ENCODE results near the gene C14orf180. TPM values are rescaled to one million over a fixed set of nuclear protein-coding genes. Genes with fewer than 3 reads are reported as not detected.

The C14orf180 gene
- total and polyA plus RNA-seq, 10 of the 15 experiments (the other 5 are each of a cell fraction or from before 2014, with no cell fraction given): not detected

GRCh38 chr14:104563191-104563741 is 16.3 kb upstream of the C14orf180 start:
- TF ChIP-seq HDAC6 (IDR thresholded peaks at IDR 0.05; ENCODE audit: unreplicated experiment): no peak
- TF ChIP-seq RFX5 (IDR thresholded peaks at IDR 0.05; ENCODE audit: low read depth, low read length): no peak
- no peak for TF ChIP-seq MYC (IDR thresholded peaks at IDR 0.05; ENCODE audit: insufficient read depth, insufficient read length, insufficient replicate concordance, low read length, severe bottlenecking)
- TF ChIP-seq ZNF384 (IDR thresholded peaks at IDR 0.05; ENCODE audit: borderline replicate concordance, low read depth, low read length): no peak
- TF ChIP-seq BCL11A (IDR thresholded peaks at IDR 0.05; ENCODE audit: low read depth, low read length): no peak
- no peak for TF ChIP-seq NR2F1 (conservative IDR thresholded peaks at IDR 0.05)
- no peak for TF ChIP-seq PRDM15 (CRISPR knock-in tag; IDR thresholded peaks at IDR 0.05)
- TF ChIP-seq DPF2 (IDR thresholded peaks at IDR 0.05): no peak
- TF ChIP-seq ZBED1 (IDR thresholded peaks at IDR 0.05; ENCODE audit: borderline replicate concordance): no peak
- ChIA-PET SMC1A (ENCODE audit: uncharacterized antibody, unreplicated experiment) (no interaction called here), POLR2A (no interaction called here), RAD21 (ENCODE audit: unreplicated experiment) (no interaction called here), CTCF (no interaction called here)
- FAIRE-seq: no peak
- Histone ChIP-seq H3K36me3 (ENCODE audit: control insufficient read depth in 2 of 2, insufficient read depth in 2 of 2, low read length in 1 of 2) (no peaks in the 10 kb centered on the region), H4K20me1 (ENCODE audit: control insufficient read depth, insufficient read depth) (no peaks in the 10 kb centered on the region), H3K4me2 (ENCODE audit: control insufficient read depth, insufficient read depth) (no peak overlapping the region), H3K4me3 (no peak overlapping the region), H3K27ac (ENCODE audit: control insufficient read depth, insufficient read depth) (no peak overlapping the region), H3K9me3 (replicated peaks; ENCODE audit: control insufficient read depth, insufficient read depth, low read length) (no peaks in the 10 kb centered on the region), H3K79me2 (ENCODE audit: control insufficient read depth, insufficient read depth, low read length) (no peaks in the 10 kb centered on the region), H3K4me1 (ENCODE audit: control insufficient read depth, insufficient read depth, low read length) (no peaks in the 10 kb centered on the region), H3K27me3 (replicated peaks in 1 of 2; ENCODE audit: control insufficient read depth in 2 of 2, insufficient read depth in 2 of 2, low read length in 1 of 2) (peaks cover 0 to 5% of the 10 kb centered on the region in 2 experiments; a peak in 2 of 4 replicates), H3K9ac (ENCODE audit: control insufficient read depth, insufficient read depth, low read length) (no peak overlapping the region), H2AFZ (ENCODE audit: control insufficient read depth, low read depth, low read length) (no peak overlapping the region)
- in situ Hi-C loops (cut with MboI): loop anchor here (5.0 kb wide), 2 partner anchors 421 to 486 kb away; no protein-coding TSS in a partner anchor
- WGBS (ENCODE audit: insufficient coverage, insufficient replicate concordance, low lambda C conversion rate, missing lambda C conversion rate): 10% methylated on average over 15 of the region's 15 CpGs
- ATAC-seq: peak; percentile 46
- BruUV-seq (replicated peaks): no TSS peak
- intact Hi-C loops (cut with micrococcal nuclease; ENCODE audit: unreplicated experiment): no loop called here
- no peak for DNase-seq (ENCODE audit: low read depth, low spot score)

All from GM12878 (cell line).